HG02642 (cell line): ENCODE data around the gene AHI1.

ENCODE experiments used
- ATAC-seq: cut with Tn5 transposase; IDR thresholded peaks from one replicate; pipeline ENCODE4 v1.9.1; 2021; ENCODE audit warnings: mild to moderate bottlenecking; ENCODE audit not compliant: unreplicated experiment, poor library complexity

The AHI1 gene

DNA sequence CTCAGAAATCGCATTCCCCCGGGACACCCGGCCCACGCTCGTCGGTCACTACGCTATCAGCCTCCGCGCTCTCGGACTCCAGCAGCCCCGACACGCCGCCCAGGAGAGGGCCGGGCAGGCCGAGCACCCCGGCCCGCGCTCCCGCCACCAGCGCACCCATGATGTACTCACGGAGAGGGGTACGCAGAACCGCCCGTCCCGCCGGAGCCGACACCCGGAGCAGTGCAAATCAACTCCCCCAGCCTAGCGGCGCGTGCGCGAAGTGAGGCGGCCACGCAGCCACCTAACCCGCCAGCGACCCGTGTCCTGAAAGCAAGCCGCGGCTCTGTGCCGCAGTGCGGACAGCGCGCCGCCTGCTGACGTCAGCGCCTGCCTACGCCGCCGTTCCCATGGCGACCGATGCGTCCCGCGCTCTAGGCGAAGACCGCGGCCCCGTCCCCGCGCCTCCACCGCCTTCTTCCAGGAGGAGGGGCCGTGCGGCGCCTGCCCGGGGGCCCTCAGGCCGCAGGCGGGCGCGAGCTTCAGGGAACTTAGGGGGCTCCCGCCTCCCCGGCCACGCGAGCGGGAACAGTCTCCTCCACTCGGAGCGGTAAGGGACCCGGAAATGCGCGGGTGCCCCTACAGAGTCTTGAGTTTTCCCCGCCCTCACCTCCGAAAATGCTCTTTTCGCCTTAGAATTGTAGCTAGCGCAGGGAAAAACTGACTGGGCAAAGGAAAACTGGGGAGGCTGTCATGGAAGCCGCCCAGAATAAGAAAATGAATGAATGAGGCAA is at the start of gene AHI1:
TSS of gene AHI1 (minus strand) at position 329 of the 773 bp plus-strand sequence. CDS start 5,503 bp downstream, outside the sequence.
- peak; percentile 97 for ATAC-seq

DNA sequence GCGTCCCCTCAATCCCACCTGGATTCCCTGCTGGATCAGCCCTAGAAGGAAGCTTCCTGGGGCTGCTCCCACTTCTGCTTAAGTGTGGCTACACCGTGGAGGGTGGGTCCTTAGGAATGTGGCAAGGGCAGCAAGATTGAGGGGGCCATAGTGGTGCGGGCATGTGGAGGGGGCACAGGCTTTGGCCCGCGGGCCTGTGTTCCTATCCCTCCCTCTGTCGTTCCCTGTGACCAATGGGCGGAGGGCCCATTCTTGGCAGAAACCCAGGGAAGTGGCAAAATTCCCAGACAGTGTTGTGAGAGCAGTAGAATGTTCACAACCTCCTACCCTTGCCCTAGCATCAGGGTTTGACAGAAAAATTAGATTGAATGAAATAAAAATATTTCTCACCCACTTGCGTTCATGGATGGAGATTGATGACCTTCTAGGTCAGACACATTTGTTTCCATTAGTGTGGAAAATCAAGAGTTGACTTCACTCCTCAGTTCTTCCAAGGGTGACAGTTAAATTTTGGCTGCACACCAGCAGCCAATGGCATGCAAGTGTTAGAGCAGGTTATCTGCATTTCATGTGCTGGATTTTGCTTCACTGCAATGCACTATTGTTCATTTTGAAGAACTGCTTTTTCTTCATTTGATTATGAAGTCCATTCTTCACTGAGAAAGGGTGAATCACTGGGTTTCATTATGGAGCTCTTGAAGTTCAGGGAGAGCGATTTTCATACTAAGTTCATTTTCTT is 49.3 kb upstream of the AHI1 start:
- no peak for ATAC-seq

DNA sequence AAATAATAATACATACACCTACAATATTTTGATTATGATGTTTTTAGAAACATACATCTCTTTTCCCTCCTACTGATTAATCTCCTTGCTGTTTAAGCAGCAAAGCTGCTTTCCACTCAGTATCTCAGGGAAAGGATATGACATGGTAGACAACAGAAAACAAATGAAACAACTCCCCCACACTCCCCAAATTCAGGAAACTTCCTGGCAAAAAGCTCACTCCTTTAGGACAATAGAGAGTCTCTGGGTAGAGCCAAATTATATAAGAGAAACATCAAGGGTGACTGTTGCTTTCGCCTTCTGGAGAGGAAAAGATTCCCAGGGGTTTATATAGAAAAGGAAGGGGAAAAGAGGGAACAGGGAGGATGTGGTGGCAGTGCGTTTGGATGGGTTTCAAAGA is 48.7 kb upstream of the AHI1 start:
- no peak for ATAC-seq

DNA sequence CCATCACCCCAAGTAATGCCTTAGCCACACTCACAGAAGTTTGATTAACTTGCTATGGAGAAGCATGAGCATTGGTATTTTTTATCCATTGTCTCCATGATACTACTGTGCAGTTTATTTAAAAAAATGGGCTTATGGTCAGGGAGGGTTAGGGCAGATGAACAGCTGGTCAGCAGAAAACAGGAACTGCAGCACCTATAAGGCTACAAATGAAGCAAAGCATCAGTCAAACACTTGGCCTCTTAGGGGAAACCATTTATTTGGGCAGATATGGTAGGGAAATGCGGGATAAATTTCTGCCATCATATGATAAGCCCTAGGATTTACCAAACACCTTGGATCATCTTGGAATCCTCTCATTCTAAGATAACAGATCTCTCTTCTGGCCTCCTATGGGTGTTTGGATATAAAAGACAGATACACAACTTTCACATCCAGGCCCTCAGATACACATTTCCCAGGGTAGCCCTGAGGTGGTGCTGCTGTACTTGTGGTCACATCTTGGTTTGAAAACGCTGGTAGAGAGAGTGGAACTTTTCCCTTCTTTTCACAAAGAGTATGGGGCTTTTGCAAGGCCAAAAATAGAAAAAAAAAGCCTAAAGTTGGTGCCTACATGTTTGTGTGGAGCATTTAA is 42.8 kb upstream of the AHI1 start:
- no peak for ATAC-seq

DNA sequence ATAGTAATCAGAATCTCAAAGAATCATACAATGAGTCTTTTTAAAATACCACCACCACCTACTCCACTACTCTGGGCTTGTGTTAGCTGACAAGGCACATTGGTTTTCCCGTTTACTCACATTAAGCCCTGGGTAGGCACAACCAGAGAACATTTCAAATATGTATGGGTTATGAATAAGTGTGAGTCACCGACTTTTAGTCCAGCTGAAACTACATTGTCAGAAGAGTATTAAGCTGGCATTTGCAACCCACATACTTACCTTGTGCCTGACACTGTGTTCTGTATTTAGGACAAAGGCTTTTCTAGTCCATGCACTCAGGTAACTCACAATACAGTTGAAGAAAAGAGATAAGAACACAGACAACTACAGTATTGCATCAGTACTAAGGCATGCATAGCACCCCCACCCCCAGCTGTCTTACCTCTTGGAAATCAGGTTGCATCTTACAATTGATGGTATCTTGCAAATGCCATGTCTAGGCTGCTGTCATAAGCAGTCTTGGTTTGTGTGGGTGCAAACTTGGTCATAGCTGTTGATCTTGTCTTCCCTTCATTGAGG is 40.3 kb upstream of the AHI1 start:
- no peak for ATAC-seq

DNA sequence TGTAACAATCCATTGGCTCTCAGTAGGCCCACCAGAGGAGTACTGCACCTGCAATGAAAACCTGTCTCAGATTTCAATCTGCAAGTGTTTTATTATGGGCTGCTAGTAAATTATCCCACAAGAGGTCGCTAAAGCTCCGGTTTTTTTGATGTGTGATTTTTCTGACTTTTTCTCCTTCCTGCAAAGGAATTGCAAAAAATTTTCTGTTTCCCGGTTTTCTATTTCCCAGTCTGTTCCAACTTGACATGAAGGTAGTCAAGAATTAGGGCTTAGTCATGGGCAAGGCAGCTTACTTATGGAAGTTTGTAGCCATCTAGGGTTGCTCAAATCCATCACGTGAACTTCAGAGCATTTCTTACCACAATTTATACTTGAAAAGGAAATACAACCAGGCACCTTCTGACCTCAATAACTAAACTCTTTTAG is 38.5 kb upstream of the AHI1 start:
- ATAC-seq, result no peak

DNA sequence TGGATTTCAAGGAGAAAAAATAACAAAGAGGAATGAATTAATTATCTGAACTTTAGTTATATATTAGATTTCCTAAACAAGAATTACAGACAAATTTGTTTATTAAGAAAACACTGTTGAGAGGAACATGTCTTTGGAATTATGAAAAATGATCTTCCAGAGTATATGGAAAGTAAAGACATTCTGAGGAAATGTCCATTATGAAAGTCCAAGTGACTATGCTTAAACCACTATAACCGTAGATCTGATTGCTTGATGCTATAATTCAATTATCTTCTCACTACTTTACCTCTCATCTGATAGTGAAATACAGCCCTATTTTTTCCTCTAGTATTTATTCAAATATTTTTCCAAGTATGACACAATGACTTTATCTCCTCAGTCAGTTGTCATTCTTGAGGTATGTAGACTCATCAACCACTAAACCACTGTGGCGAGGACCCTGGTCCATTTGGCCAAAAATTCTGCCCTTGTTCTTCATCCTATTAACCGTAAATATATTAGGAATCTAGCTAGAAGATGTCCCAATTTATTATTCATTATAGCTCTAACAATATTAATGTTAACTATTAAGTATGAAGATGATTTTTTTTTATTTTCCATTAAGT is 37.3 kb upstream of the AHI1 start:
- no peak for ATAC-seq

DNA sequence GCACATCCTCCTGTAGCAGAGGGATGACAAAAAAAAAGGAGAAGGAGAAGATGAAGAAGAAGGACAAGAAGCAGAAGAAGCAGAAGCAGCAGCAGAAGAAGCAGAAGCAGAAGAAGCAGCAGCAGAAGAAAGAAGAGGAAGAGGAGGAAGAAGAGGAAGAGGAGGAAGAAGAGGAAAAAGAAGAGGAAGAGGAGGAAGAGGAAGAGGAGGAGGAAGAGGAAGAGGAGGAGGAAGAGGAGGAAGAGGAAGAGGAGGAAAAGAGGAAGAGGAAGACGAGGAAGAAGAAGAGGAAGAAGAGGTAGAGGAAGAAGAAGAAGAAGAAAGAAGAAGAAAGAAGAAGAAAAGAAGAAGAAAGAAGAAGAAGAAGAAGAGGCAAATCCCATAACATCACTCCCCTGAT is 35.0 kb upstream of the AHI1 start:
- no peak for ATAC-seq

DNA sequence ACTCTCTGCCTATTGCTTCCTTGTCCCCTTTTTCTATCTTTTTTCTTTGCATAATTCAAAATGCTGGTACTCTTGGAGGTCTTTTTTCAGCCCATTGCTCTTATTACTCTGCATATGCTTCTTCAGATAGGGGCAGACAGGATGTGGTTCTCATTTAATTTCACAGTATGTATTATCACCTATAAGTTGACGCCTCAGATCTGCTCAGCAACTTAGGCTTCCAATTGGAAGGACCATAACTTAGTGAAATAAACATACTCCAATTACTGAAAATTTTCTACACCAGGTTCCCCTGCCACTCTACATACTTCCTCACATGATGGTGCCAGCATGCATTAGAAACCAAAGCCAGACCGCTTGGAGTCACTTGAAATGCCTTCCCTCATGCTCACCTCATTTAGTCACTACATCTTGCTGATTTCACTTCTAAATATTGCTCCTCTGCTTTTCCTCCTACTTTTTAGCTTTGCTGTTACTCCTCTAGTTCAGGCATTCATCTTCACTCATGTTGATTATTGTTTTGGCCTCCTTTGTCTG is 34.5 kb upstream of the AHI1 start:
- no peak for ATAC-seq

DNA sequence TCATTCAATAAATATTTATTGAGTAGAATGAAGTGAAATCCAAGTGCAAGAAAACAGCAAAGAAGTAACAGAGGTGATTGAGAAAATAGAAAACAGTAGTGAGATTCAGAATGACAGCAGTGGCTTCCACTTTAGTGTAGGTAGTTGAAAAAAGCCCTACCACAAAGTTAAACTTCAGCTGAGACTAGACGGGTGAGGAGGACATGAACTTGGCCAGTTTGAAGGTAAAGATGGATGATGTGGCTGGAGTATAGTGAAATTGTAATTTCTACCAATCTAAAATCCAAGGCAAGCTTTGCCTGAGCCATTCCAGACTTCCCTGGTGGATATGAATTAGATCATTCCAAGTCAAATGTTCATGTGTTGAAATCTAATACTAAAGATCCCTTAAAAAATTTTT is 32.6 kb upstream of the AHI1 start:
- no peak for ATAC-seq

DNA sequence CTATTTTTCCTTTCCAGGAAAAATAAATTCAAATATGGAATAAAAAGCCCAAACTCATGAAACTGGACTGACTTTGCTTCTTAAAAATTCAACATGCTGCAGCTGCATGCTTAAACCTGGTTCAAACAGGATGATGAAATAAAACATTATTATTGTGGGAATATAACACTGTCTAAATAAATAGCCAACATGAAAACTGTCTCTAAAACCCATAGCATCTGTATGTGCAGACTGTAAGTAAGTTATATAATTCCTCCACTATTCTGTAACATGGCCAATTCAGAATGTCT is 30.4 kb upstream of the AHI1 start:
- no peak for ATAC-seq

DNA sequence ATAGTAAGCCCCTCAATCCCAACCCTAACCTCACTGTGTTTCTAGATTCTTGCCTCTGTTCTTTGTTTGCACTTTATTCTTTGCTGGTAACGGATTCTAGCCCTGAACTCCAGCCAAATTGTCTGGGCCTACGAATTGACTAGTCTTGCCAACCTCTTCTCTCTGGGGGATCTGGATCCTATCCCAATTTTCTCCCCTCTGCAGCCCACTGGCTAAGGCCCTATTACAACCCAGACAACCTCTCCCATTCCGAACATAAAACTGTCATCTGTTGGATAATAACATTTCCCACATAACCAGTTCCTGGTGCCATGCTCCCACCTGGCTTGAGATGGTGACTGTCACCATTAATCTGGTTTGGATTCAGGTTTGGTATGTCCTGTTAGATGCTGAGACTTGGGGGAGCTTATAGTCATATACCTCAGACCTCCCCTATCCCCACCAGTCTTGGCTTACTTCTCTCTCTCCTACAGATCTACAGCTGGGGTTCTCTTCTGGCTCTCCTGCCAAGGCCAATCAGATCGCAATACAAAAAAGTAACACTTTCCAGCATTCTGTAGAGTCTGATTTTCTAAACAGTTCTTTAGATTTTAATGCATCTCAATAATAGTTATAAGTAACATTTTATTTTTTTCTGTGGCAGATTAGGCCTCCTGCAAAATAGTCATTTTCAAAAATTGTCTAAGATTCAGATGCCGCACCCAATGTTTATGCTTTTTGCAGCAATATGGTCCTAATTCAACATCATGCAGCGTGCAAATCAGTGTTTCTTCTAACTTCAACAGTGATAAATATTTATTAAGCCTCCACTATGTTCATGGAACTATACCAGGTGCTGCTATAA is 29.8 kb upstream of the AHI1 start:
- no peak for ATAC-seq

DNA sequence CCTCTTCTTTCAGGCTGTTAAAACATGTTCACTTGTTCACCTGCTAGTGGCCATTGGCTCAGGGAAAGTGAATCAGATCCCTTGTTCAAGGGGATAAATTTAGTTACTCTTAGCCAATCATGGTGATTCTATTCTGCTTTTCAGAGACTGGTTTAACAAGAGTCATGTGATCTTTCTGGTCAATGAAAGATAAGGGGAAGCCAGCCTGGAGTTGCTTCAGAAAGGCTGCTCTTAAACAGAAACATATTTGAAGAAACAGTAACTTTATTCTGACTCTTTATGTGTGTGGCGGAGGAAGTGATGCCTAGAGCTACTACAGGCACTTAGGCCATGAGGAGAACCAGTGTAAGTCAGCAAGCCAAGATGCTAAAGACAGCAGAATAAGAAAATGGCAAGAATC is 28.1 kb upstream of the AHI1 start:
- no peak for ATAC-seq

DNA sequence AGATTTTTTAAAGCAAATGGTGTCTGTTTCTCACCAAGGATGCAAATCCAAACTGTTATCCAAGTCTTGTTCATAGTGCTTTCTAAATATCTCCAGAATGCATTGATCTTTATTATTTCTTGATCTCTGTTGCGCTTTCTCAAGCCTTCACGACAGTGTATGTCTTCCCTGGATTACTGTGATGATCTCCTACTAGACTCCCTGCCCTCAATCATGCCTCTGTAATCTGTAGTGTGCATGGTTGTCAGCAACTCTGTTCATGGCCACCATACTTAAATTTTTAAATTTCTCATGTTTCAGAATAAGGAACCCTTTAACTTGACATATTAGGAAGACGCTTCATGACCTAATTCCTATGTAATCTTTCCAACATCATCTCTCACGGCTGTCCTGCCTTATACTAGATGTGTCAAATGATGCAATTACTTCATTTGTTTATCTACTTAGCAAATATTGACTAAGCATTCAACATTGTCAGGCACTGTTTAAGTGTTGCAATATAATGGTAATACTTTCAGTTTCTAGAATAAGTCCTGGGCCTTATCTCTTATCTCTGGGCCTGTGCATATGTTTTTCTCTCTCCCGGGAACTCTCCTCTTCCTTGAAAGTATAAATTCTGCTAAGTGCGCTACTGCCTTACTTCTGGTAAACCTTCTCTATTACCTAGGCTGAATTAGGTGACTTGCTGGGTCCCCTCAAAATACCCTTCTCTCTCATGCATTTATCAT is 25.6 kb upstream of the AHI1 start:
- no peak for ATAC-seq

DNA sequence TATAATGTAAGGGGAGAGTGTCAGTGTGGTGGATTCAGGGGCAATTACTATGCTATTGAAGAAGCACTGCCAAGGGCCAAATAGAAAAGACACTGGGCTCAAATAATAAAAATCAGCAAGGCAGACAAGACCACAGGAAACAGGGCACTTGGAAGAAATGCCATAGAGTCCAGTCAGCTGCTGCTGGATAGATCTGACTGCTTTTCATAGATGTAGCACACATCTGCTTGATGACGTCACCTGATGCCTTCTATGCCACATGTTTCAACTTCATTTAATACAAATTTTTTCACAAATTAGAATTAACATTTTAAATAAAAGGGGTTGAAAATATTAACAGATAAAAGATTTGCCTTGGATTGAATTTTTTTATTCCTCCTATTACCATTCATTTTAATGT is 23.9 kb upstream of the AHI1 start:
- no peak for ATAC-seq

DNA sequence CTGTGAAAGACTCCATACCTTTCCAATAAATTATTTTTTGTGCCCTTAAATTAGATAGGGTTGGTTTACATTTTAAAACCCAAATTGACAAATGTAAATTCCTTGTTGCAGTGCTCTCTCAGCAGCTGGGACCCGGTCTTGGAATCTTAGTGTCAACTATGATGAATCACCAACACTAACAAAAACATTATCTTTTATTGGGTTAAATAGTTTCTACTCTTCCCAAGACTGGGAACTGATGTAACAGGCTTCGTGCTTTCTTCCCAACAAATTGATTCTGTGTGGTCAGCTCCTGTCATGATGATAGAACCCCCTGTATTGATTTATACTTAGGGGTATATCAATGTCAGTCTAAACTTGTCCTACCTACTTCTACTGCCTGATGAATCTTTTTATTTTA is 23.2 kb upstream of the AHI1 start:
- no peak for ATAC-seq

DNA sequence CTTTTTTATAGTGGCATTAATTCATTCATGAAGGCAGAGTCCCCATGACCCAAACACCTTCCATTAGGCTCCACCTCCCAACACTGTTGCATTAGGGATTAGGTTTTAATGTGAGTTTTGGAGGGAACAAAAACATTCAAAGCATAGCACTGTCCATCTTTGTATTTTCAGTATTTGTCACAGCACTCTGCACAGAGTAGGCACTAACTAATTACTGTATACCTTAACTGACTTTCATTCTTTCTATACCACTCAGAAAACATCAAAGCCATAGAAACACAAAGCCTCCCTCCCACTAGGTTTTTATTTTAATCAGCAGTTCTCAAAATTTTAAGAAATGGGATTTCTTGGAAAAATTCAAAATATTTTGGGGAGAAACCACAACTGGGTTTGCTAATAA is 21.8 kb upstream of the AHI1 start:
- ATAC-seq, result no peak

DNA sequence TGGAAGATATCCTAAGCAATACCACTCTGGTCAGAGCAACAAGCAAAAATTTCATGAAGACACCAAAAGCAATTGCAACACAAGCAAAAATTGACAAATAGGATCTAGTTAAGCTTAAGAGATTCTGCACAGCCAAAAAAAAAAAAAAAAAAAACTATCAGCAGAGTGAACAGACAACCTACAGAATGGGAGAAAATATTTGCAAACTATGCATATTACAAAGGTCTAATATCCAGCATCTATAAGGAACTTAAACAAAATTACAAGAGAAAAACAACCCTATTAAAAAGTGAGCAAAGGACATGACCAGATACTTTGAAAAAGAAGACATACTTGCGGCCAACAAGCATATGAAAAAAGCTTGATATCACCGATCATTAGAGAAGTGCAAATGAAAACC is 20.0 kb upstream of the AHI1 start:
- ATAC-seq, result no peak

DNA sequence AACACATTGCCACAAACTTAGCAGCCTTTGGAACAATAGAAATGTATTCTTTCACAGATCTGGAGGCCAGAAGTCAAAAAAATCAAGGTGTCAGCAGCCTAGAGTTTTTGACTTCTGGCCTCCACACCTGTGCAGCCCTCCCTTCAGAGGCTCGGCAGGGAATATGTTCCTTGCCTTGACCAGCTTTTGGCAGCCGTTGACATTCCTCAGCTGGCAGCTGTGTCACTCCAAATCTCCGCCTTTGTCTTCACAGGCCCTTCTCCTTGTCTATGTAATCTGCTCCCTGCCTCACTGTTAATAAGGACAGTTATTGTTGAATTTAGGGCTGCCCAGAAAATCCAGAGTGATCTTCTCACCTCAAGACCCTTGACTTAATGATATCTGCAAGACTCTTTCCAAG is 17.2 kb upstream of the AHI1 start:
- ATAC-seq, result no peak
